HG02588 (cell line): Measurements from ENCODE around the gene OXT.

Experiments used
- ATAC-seq: cut with Tn5 transposase; IDR thresholded peaks from one replicate; pipeline ENCODE4 v1.9.1; 2021; ENCODE audit warnings: mild to moderate bottlenecking, moderate library complexity; ENCODE audit not compliant: unreplicated experiment

OXT gene

GRCh38 chr20:3084283-3084985 is 13.0 kb downstream of the OXT start, which contains the start of gene AVP:
Gene AVP, minus strand, starts transcription at chr20:3084724. Its CDS starts 50 bp downstream, at chr20:3084674.
- no peak for ATAC-seq

GRCh38 chr20:3084986-3085360 is 13.6 kb downstream of the OXT start:
- ATAC-seq: no peak

GRCh38 chr20:3085571-3086072 is 14.2 kb downstream of the OXT start:
- ATAC-seq: no peak

- no peak for ATAC-seq
These were observed 16.6 kb downstream of the OXT start for GRCh38 chr20:3088031-3088430.

GRCh38 chr20:3090565-3090964 is 19.1 kb downstream of the OXT start:
- no peak for ATAC-seq

GRCh38 chr20:3092611-3093379 is 21.4 kb downstream of the OXT start:
- ATAC-seq: no peak

- no peak for ATAC-seq
These were observed 22.5 kb downstream of the OXT start for GRCh38 chr20:3093861-3094361.

GRCh38 chr20:3094848-3095629 is 23.6 kb downstream of the OXT start:
- ATAC-seq: no peak

- ATAC-seq: no peak
These were observed 29.1 kb downstream of the OXT start for GRCh38 chr20:3100480-3100879.

- no peak for ATAC-seq
These were observed 29.8 kb downstream of the OXT start for GRCh38 chr20:3101251-3101650.

- no peak for ATAC-seq
These were observed 30.5 kb downstream of the OXT start for GRCh38 chr20:3101737-3102574.

- ATAC-seq: no peak
These were observed 31.4 kb downstream of the OXT start for GRCh38 chr20:3102575-3103368.

- no peak for ATAC-seq
These were observed 32.1 kb downstream of the OXT start for GRCh38 chr20:3103369-3104032.

GRCh38 chr20:3105256-3106137 is 34.1 kb downstream of the OXT start:
- ATAC-seq: no peak

- ATAC-seq: no peak
These were observed 34.8 kb downstream of the OXT start for GRCh38 chr20:3106185-3106584.

- no peak for ATAC-seq
These were observed 35.4 kb downstream of the OXT start for GRCh38 chr20:3106658-3107463.

GRCh38 chr20:3107464-3108025 is 36.1 kb downstream of the OXT start:
- no peak for ATAC-seq
